Measurements from ENCODE around the gene GIPC3.

- TF ChIP-seq CTCF (IDR thresholded peaks at IDR 0.05; ENCODE audit: low read depth, low read length, missing input control) = no peak
- TF ChIP-seq GABPA (IDR thresholded peaks at IDR 0.05 in 1 of 2, conservative IDR thresholded peaks at IDR 0.05 in 1 of 2) = no peak
- no peak for TF ChIP-seq EGR1 (IDR thresholded peaks at IDR 0.05; ENCODE audit: low read depth in 2 of 2)
- no peak for TF ChIP-seq TAF1 (conservative IDR thresholded peaks at IDR 0.05)
- TF ChIP-seq MAX (IDR thresholded peaks at IDR 0.05) = no peak
- TF ChIP-seq ATF3 (IDR thresholded peaks at IDR 0.05) = no peak
These were observed 21.5 kb downstream of the GIPC3 start, which contains the start of gene TBXA2R for GRCh38 chr19:3606690-3607289.
